Measurements from ENCODE around the gene CHKA. TPM values are rescaled to one million over a fixed set of nuclear protein-coding genes. Genes with fewer than 3 reads are reported as not detected.
"Not testable (repeated sequence)": the region's sequence is repeated elsewhere in the genome, so short reads cannot be mapped to it uniquely, and the experiment has no call there.

The CHKA gene
- total RNA-seq, 1 experiment from 2014 or later, result 10.4 TPM

- DNase-seq (ENCODE audit: low read depth), result no peak
Observed at GRCh38 chr11:68116126-68116525, 5.1 kb downstream of the CHKA start.

DNA sequence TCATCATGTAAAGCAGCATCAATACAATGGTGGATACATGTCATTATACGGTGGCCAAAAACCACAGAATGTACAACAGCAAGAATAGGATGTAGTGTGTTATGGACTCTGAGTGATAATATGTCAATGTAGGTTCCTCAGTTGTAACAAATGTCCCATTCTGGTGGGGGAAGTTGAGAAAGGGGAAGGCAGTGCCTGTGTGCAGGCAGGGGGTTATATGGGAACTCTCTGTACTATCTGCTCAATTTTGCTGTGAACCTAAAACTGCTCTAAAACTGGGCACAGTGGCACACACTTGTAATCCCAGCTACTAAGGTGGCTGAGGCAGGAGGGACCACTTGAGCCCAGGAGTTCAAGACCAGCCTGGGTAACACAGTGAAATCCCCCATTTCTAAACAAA lies 5.9 kb downstream of the CHKA start:
- no peak for DNase-seq (ENCODE audit: low read depth)

- no peak for DNase-seq (ENCODE audit: low read depth)
Observed at GRCh38 chr11:68113986-68114385, 7.2 kb downstream of the CHKA start.

DNA sequence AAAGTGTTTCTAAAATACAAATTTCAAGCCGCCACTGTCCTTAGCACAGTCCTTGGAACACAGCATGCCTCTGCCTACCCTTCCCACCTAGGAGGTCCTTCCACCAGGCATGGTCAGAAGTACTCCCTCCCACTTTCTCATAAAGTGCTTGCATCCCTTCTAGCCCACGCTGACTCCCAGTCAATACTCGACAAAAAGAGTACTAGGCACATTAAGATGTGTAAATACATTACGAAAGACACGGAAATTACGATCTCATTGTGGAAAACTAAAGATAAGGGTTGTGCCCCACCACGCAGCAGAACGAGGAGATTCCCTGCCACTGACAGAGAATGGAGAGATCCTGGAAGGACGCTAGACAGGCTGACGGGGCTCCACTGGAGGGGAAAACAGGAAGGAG lies 13.5 kb downstream of the CHKA start:
- no peak for DNase-seq (ENCODE audit: low read depth)

- no peak for DNase-seq (ENCODE audit: low read depth)
Observed at GRCh38 chr11:68106165-68106940, 14.8 kb downstream of the CHKA start.

DNA sequence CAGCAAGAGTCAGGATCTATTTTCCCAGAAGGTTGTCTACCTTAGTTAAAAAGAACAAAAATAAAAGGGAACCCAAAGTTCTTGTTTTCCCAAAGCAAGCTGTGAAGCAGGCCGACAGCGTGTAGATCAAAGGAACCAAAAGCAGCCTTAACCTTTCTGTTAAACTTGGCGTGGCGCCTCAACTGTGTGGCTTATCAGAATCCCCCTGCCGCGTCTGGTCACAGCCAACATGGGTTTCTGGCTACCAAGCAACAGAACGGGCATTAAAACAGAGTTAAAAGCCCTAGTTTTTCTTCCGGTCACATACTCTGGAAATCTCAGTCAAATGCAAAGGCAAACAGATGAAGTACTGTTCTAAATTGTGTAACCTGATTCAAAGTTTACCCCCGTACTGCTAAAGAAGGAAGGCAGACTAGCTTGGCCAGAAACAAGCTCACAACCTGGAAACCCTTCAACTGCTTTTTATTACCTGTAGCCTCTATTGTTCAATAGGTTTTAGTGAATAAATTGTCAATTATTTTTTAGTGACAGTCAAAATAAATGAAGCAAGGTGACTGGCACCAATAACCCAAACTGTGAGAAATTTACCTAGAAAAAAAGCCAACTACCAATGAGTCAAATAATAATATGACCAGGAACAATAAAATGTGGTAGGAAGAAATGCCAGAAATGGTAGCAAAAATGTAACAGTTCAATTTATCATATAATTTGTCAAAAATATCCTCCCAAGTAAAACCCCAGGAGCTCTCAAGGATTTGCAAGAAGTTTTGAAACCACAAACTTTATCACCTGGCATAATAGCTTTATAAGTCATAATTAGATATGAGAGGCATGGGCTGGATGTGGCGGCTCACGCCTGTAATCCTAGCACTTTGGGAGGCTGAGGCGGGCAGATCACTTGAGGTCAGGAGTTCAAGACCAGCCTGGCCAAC lies 21.4 kb downstream of the CHKA start:
- no peak for DNase-seq (ENCODE audit: low read depth)

DNA sequence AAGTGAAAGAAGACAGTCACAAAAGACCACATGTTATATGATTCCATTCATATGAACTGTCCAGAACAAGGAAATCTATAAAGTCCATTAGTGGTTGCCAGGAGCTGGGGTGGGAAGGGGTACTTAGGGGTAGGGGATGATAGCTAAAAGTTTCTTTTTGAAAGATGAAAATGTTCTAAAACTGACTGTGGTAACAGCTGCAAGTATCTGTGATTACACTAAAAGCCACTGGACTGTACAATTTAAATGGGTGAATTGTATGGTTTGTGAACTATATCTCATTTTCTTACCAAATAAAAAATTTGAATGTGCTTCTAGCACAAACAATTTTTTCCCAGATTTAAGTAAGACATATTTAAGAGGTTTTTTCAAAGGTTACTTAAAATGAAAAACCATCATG lies 22.1 kb downstream of the CHKA start:
- DNase-seq (ENCODE audit: low read depth), result no peak

- no peak for DNase-seq (ENCODE audit: low read depth)
Observed at GRCh38 chr11:68096962-68097361, 24.2 kb downstream of the CHKA start.

DNA sequence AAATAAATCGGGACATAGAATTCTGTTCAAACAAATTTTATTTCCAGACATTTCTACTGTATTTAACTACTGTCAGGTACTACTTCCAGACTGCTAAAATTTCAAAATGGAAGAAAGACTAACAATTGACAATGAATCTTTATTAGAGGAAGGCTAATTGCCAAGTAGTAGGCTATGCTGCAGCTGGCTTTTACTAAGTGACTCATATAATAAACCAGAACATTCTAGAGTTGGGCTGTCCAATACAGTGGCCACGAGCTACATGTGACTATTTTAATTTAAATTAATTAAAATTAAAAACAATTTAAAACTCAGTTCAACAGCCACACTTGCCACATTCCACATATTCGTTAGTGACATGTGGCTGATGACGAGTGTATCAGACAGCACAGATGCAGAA lies 27.6 kb downstream of the CHKA start:
- peak; percentile 6 for DNase-seq (ENCODE audit: low read depth)

DNA sequence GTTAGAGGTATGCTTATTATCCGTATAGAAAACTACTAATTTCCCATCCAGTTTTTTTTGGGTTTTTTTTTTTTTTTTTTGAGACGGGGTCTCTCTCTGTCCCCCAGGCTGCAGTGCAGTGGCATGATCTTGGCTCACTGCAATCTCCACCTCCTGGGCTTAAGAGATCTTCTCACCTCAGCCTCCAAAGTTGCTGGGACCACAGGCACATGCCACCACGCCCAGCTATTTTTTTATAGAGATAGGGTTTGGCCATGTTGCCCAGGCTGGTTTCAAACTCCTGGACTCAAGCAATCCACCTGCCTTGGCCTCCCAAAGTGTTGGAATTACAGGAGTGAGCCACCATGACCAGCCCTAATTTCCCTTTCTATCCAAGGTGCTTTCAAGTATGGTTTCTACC lies 28.2 kb downstream of the CHKA start:
- not testable (repeated sequence) for DNase-seq (ENCODE audit: low read depth)

DNA sequence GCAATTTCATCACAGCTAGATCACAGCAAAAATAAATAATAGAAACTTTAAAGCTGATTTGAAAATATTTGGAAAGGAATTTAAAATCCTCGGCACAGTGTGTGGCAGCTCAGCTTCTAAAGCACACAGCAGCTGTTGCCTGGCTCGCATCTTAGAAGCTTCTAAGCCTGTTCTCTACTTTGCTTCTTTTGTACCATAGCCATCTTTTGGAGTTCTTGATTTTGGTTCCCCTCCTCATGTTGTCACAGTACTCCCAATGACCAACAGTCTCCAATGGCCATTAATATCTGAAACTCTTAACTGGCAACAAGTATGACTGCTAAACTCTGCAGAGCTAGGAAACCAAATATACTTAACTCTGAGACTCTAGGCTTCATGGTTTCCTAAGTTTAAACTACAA lies 28.8 kb downstream of the CHKA start:
- no peak for DNase-seq (ENCODE audit: low read depth)

DNA sequence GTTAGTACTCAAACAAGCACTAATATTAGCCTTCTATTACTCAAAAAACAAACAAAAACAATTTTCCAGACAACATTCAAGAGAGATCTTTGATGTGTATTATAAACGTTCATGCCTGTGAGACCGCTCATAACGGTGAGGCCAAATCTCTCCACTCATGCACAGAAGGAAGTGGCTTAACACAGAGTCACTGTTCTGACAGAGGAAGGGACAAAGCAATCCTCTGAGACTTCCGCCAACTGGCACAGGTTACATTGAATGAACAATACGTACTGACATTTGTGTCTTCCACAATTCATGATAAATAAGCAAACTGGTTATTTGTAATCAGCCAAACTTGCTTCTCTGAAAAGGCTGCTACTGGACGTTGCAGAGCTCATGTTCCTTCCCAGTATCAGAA lies 30.5 kb downstream of the CHKA start:
- DNase-seq (ENCODE audit: low read depth), result no peak

- no peak for DNase-seq (ENCODE audit: low read depth)
Observed at GRCh38 chr11:68090287-68090686, 30.9 kb downstream of the CHKA start.

- DNase-seq (ENCODE audit: low read depth), result no peak
Observed at GRCh38 chr11:68089679-68090078, 31.5 kb downstream of the CHKA start.

DNA sequence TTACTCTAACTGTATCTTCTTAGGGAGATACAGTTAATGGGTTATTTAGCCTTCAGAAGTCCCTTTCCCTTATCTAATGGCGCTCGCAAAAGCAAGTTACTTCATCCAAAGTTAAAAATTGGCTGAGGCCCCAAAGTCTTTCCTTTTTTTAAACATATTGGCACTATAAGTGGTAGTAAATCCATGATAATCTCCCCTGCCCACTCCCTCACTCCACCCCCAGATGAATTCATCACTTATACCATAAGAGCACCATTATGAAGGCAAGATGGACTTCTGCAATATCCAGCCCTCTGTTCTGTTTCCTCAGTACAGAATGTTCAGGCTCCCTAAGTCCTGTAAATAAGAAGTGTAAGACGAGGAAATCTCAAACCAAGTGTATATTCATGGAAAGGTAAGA lies 37.7 kb downstream of the CHKA start:
- no peak for DNase-seq (ENCODE audit: low read depth)

GRCh38 chr11:68082481-68082880 lies 38.7 kb downstream of the CHKA start:
- DNase-seq (ENCODE audit: low read depth), result no peak

DNA sequence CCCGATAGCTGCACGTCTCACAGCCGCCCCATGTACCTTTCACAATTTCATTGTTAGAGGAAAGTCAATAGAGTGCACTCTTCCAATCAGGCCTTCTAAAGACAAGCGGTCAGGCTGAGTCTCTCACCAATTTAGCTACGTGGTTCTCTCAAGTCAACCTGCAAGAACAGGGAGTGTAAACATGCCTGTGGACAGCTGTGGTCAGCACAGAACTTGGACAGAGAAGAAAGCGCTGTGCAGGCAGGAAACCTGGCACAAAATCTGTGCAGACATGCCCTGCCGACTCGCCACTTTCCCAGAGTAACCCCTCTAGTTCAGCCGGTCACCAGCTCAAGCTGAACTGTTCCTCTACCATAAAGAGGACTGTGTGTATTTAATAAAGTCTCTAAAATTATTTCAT lies 39.5 kb downstream of the CHKA start:
- no peak for DNase-seq (ENCODE audit: low read depth)

DNA sequence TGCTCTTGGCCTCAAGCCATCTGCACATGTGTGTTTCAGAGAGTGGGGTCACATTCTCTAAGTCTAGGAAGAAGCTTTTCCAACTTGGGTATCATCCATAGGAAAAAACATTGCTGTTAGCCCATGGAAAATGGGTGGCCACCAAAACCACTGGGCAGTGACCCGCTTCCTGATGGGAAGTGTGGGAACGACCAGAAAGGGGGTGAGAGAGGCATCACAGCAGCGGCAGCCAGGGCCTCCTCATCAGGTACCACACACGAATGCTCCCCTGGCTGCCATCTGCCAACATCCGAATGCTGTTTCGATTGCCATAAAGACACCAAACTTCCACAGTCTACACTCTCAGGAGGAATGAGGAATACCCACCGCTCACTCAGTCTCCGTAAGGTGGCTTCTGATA lies 40.3 kb downstream of the CHKA start:
- DNase-seq (ENCODE audit: low read depth), result no peak

DNA sequence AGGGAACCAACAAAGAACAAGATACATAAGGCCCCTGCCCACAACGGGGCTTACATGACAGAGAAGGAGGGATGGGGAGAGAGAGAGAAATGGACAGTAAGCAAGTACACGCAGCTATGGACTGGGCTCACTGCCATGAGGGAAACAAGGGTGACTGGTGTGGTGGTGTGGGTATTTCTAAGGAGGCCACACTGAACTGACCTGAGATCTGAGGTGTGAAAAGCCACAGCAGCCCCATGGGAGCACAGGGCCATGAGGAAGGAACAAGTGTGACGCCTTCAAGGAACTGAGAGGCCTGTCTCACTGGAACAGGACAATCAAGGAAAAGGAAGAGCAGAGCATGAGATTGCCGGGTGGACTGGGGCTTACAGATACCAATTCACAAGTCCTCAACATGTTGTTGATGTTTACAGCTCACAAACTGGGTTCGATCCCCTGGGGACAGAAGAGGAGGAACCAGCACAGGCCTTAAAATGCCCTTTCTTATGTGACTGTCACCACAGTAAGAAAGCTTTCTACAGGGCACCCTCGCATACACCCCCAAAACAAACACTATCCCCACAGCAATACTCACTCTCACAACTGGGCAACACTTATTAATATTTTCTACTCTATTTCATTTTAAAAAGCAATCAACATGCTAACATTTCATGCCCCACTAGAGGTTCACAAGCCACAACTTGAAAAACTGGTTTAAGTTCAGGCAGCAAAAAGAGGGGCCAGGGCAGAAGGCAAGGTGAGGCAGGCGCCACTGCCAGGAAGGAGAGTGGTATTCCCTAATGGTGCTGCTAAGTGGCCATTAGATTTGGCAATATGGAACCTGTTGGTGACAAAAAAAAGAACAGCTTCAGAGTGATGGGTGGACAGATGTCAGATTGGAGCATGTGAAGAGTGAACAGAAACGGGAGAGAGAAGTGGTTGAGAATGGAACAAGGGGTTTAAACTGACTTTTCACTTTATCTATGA lies 43.3 kb downstream of the CHKA start:
- no peak for DNase-seq (ENCODE audit: low read depth)

- DNase-seq (ENCODE audit: low read depth), result no peak
Observed at GRCh38 chr11:68076371-68077042, 44.7 kb downstream of the CHKA start.

Data from LHCN-M2 (cell line).